Breast epithelium (tissue), 3 donors: ENCODE data around the gene REEP1.

ENCODE experiments used
- POLR2A ChIP-seq: fragments of 450-650 bp; IDR thresholded peaks from one replicate; pipeline ENCODE4 v1.6.1; 2016; ENCODE audit warnings: antibody characterized with exemption, mild to moderate bottlenecking, moderate library complexity
- TF ChIP-seq, protein P1 (sequence below), 3 donors: fragments of 450-650 bp; IDR thresholded peaks; one replicate each; pipeline ENCODE4 v1.5.1; 2016 to 2017; ENCODE audit warnings: antibody characterized with exemption in 3 of 3, mild to moderate bottlenecking in 3 of 3, moderate library complexity in 3 of 3

- TF ChIP-seq, protein P1, sequence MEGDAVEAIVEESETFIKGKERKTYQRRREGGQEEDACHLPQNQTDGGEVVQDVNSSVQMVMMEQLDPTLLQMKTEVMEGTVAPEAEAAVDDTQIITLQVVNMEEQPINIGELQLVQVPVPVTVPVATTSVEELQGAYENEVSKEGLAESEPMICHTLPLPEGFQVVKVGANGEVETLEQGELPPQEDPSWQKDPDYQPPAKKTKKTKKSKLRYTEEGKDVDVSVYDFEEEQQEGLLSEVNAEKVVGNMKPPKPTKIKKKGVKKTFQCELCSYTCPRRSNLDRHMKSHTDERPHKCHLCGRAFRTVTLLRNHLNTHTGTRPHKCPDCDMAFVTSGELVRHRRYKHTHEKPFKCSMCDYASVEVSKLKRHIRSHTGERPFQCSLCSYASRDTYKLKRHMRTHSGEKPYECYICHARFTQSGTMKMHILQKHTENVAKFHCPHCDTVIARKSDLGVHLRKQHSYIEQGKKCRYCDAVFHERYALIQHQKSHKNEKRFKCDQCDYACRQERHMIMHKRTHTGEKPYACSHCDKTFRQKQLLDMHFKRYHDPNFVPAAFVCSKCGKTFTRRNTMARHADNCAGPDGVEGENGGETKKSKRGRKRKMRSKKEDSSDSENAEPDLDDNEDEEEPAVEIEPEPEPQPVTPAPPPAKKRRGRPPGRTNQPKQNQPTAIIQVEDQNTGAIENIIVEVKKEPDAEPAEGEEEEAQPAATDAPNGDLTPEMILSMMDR (IDR thresholded peaks at IDR 0.05) = no peak
- TF ChIP-seq POLR2A = no peak
Measured at GRCh38 chr2:86302320-86302719, 35.1 kb downstream of the REEP1 start.
